Activated naive CD8-positive, alpha-beta T cell treated with anti-CD3 and anti-CD28 coated beads, Interleukin-2, amount 50 U/mL, for 24 hours (primary cell): Measurements from ENCODE around the gene NRP2.

Experiments
- ATAC-seq: fragments of 150-1000 bp; cut with Tn5 transposase; one replicate; pipeline ENCODE4 v1.10.0; 2021
- DNase-seq: peaks from one replicate; pipeline ENCODE4 v3.0.0; 2021
- H3K27ac Mint-ChIP-seq: one replicate; pipeline ENCODE4 v1.8.0; 2021; ENCODE audit warnings: mild to moderate bottlenecking, mixed read lengths
- H3K27me3 Mint-ChIP-seq: one replicate; pipeline ENCODE4 v1.8.0; 2021; ENCODE audit warnings: mixed read lengths
- H3K36me3 Mint-ChIP-seq: one replicate; pipeline ENCODE4 v1.8.0; 2021; ENCODE audit warnings: low read depth, mixed read lengths
- H3K4me1 Mint-ChIP-seq: one replicate; pipeline ENCODE4 v1.8.0; 2021; ENCODE audit warnings: mixed read lengths
- H3K4me3 Mint-ChIP-seq: one replicate; pipeline ENCODE4 v1.8.0; 2021; ENCODE audit warnings: mild to moderate bottlenecking, moderate library complexity, mixed read lengths
- H3K9me3 Mint-ChIP-seq: one replicate; pipeline ENCODE4 v1.8.0; 2021; ENCODE audit warnings: mixed read lengths

The NRP2 gene

DNA sequence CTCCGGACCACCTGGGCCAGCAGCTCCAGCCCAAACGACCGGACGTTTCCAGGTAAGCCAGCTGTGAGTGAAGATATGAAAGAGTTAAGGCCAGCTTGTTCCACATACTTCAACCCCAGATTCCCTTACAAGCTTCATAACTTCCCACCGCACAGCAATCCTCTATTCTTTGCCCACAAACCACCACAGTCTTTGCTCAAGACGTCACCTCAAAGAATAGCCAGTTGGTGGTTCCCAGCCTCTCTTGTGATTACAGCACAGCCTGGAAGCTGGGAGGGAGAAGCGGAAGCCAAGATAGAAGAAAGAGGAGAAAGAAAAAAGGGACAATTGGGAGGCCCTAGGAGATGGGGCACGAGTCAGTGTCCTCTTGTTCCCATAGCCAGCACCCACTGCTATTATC, 70.6 kb downstream of the NRP2 start:
- Mint-ChIP-seq H3K27me3 (peaks cover 10% of the 10 kb centered on the region), H3K9me3 (no peaks in the 10 kb centered on the region), H3K4me1 (no peaks in the 10 kb centered on the region), H3K27ac (no peak overlapping the region), H3K4me3 (no peak overlapping the region), H3K36me3 (no peaks in the 10 kb centered on the region)
- ATAC-seq = no peak
- no peak for DNase-seq

DNA sequence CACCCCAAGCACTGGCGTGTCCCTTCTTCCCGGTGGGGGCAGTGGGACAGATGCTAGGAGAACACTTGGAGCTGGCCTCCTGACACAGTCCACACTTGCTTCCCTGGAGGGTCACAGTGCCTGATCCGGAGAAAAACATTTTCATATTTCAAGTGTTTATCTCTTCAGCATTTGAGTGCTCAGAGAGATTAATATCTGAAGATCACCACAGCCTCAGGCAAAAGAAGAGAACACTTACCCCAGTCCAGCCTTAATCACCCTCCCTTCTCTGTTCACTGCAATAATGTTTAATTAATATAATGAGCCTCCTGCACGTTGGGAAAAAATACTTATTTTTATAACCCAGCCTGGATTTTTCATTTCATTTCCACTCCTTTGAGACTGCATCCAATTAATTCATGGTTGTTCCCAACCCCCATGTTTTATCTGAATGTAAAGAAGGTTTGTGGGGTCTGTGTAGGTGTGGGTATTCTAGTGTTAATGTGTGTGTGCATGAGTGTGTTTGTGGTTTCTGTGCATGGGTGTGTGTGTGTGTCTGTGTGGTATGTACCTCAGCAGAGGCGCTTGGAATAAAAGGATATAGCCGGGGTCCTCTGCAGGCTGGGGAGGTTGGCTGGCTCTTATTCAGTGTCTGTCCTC, 72.1 kb downstream of the NRP2 start:
- H3K4me3 Mint-ChIP-seq = no peak overlapping the region
- no peak overlapping the region for H3K27ac Mint-ChIP-seq
- DNase-seq = no peak
- peaks cover 5% of the 10 kb centered on the region for H3K27me3 Mint-ChIP-seq
- H3K36me3 Mint-ChIP-seq = no peaks in the 10 kb centered on the region
- H3K4me1 Mint-ChIP-seq = no peaks in the 10 kb centered on the region
- no peak for ATAC-seq
- H3K9me3 Mint-ChIP-seq = no peaks in the 10 kb centered on the region

DNA sequence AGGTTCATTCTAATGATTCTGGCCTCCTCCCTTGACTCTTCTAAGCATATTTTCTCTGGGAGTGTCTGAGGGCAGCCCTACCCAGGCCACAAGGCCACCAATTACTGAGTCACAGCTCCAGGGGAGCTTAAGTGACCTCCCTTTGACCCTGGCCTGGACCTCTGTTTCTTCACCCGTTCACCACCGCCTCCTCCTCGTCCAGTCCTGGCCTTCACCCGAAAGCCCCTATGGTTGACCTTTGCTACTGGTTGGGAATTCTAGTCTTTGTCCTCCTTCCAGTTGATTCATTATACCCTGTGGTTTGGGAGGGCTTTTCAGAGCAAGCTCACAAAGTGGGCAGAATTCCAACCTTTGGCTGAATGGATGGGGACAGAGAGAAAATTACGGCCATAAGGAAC, 72.6 kb downstream of the NRP2 start:
- no peaks in the 10 kb centered on the region for H3K36me3 Mint-ChIP-seq
- H3K9me3 Mint-ChIP-seq = no peaks in the 10 kb centered on the region
- no peak for ATAC-seq
- H3K4me1 Mint-ChIP-seq = no peaks in the 10 kb centered on the region
- no peak overlapping the region for H3K4me3 Mint-ChIP-seq
- peaks cover 5% of the 10 kb centered on the region for H3K27me3 Mint-ChIP-seq
- H3K27ac Mint-ChIP-seq = no peak overlapping the region
- DNase-seq = no peak

DNA sequence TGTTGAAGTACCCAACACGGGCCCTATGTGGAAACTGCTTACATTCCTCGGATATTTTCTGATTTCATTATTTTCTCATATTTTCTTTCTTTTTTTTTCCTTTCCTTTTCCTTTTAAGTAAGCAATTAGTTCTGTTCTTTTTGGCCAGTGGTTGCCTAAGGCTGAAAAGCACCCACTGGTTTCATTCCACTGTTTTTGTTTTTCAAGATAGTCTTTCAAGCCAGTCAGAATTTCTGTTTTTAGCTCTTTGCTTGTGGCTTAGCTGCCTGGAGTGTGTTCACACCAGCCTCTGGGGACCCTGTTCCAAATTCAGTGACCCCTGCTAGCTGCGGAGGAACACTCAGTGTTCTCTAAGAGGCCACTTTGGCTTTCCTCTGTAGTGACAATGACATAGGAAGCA, 73.6 kb downstream of the NRP2 start:
- ATAC-seq (no peak), DNase-seq (no peak)
- H3K27ac Mint-ChIP-seq = no peak overlapping the region
- no peaks in the 10 kb centered on the region for H3K4me1 Mint-ChIP-seq
- no peaks in the 10 kb centered on the region for H3K36me3 Mint-ChIP-seq
- no peak overlapping the region for H3K4me3 Mint-ChIP-seq
- H3K9me3 Mint-ChIP-seq = no peaks in the 10 kb centered on the region
- peaks cover 3% of the 10 kb centered on the region for H3K27me3 Mint-ChIP-seq

DNA sequence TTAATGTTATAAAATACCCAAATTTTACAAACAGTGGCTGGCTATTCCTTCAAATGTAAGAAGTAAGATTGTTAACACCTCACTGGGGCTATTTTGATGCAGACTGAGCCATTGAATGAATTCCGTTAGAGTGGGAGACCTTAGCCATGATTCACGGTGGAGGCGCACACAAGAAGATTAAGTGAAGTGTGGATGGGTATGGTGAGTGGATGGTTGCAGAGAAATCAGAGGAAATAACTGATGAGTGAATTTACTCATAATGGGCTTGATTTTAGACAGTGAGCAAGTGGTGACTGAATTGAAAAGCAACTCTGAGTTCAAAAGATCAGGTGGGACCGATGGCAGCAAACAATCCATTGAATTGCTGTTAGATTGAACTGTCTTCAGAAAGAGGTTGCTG, 75.0 kb downstream of the NRP2 start:
- no peak for DNase-seq
- no peak overlapping the region for H3K4me3 Mint-ChIP-seq
- H3K9me3 Mint-ChIP-seq = no peaks in the 10 kb centered on the region
- H3K4me1 Mint-ChIP-seq = no peaks in the 10 kb centered on the region
- no peaks in the 10 kb centered on the region for H3K36me3 Mint-ChIP-seq
- peaks cover 3% of the 10 kb centered on the region for H3K27me3 Mint-ChIP-seq
- no peak for ATAC-seq
- no peak overlapping the region for H3K27ac Mint-ChIP-seq

DNA sequence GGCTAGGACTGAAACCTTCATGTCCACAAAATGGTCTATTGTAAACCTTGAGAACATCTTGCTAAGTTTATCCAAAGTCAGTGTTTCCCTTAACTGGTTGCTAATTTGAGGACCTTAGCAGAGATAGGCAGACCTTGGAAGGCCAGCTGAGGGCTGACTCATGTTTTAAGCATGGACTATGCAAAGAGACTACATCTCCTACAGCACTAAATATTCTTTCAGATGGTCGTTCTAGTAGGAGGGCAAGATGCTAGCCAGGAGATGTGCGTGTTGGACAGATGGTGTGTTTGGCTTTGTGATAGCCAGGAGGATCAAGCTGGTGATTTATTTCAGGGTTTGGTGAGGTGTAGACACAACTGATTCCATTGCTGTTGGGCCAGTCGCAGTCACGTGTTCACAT, 75.8 kb downstream of the NRP2 start:
- DNase-seq (no peak), ATAC-seq (no peak)
- Mint-ChIP-seq H3K9me3 (no peaks in the 10 kb centered on the region), H3K4me3 (no peak overlapping the region), H3K36me3 (no peaks in the 10 kb centered on the region), H3K27me3 (peaks cover 8% of the 10 kb centered on the region), H3K27ac (no peak overlapping the region), H3K4me1 (peaks cover under 1% of the 10 kb centered on the region)

DNA sequence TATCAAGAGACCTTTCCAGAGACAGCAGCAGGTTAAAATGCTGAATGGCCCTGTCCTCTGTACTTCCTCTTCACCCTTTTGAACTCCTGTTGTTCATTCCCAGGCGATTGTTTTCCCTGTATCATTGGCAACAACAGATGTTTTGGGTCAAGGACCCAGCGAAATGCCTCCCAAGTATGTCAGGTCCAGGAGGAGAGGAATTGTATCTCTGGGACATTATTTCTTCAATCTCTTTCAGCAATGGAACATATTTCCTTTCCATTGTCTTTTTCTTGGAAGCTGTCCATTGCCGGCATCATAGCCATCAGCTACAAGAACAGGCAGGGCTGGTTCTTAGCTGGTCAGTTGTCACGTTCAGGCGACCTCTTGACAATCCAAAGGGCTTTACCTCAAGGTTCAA, 76.2 kb downstream of the NRP2 start:
- Mint-ChIP-seq H3K27me3 (peaks cover 10% of the 10 kb centered on the region), H3K4me1 (peaks cover 4% of the 10 kb centered on the region), H3K27ac (no peak overlapping the region), H3K4me3 (no peak overlapping the region), H3K36me3 (no peaks in the 10 kb centered on the region), H3K9me3 (no peaks in the 10 kb centered on the region)
- ATAC-seq = no peak
- no peak for DNase-seq

DNA sequence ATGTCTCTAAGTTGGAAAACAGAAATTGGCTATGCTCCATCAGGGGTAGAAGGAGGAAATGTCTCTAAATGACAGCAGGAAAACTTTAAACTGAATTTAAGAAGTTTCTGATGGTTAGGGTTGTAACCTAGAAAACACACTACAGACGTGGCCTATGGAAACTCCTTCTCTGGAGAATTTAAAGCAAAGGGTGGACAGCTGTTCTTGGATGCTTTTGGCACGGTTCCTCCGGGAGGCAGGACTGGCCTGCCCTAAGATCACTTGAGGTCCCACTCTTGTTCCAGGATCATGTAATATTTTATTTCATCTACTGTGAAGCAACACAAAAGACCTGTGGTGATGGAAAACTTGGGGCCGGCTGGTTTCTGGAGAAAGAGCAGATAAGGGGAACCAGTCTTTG, 77.0 kb downstream of the NRP2 start:
- no peak for ATAC-seq
- peaks cover 4% of the 10 kb centered on the region for H3K4me1 Mint-ChIP-seq
- H3K36me3 Mint-ChIP-seq = no peaks in the 10 kb centered on the region
- DNase-seq = no peak
- peaks cover 16% of the 10 kb centered on the region for H3K27me3 Mint-ChIP-seq
- no peak overlapping the region for H3K27ac Mint-ChIP-seq
- no peak overlapping the region for H3K4me3 Mint-ChIP-seq
- no peaks in the 10 kb centered on the region for H3K9me3 Mint-ChIP-seq

DNA sequence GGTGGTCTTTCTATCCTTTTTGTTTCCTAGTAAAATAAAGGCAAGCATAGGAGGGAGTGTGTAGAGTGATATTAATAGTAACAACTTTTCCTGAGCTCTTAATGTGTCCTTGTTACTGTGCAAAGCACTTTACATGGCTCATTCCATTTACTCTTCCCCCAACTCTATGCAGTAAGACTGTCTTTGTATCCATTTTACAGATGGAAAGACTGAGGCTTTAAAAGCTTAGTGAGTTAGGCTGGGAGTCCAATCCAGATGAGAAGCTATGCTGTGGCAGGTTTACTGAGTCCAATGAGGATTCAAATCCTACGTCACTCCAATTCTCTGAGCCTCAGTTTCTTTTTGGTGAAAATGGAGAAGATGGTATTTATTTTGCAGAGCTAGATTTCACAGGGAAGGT, 77.4 kb downstream of the NRP2 start:
- Mint-ChIP-seq H3K27ac (no peak overlapping the region), H3K4me1 (peaks cover 4% of the 10 kb centered on the region), H3K4me3 (no peak overlapping the region), H3K9me3 (no peaks in the 10 kb centered on the region), H3K36me3 (no peaks in the 10 kb centered on the region), H3K27me3 (peaks cover 19% of the 10 kb centered on the region)
- DNase-seq (no peak), ATAC-seq (no peak)

DNA sequence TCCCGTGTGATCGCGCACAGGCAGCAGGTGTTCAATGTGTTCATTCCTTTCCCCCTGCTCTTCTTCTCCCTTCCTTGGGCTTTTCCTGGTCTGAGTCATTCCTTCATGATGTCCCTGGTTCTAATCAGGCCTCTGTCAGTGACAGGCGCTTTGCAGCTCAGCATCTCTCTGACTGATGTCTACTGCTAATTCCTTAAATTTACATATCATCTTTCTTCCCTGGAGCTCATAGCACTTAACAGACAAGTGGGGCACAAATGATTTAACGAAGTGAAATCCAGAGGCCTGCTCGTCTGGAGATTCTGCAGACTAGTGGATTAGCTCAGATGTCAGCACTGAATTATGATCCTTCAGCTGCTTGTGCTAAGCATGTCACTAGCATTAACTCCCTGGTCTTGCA, 77.9 kb downstream of the NRP2 start:
- DNase-seq (no peak), ATAC-seq (no peak)
- H3K9me3 Mint-ChIP-seq = no peaks in the 10 kb centered on the region
- peaks cover 4% of the 10 kb centered on the region for H3K4me1 Mint-ChIP-seq
- H3K4me3 Mint-ChIP-seq = no peak overlapping the region
- H3K36me3 Mint-ChIP-seq = no peaks in the 10 kb centered on the region
- H3K27ac Mint-ChIP-seq = no peak overlapping the region
- H3K27me3 Mint-ChIP-seq = peaks cover 24% of the 10 kb centered on the region

DNA sequence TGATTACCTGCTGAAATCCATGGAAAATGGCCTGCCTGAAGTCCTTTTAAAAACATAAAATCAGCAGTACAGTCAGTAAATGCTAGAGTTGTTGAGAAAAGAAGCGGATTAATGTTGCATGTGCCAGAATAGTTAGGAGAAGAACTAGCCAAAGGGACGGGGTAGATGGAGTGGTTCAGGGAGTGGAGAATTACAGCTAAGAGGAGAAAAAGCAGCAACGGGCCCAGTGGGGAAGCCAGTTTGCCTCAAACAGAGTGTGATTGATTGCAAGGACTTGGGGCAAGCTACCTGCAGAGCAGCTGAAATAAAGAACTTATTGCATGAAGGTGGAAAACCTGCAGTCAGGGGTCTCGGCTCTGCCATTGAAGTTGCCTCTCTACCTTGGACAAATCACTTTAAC, 79.1 kb downstream of the NRP2 start:
- no peak for DNase-seq

DNA sequence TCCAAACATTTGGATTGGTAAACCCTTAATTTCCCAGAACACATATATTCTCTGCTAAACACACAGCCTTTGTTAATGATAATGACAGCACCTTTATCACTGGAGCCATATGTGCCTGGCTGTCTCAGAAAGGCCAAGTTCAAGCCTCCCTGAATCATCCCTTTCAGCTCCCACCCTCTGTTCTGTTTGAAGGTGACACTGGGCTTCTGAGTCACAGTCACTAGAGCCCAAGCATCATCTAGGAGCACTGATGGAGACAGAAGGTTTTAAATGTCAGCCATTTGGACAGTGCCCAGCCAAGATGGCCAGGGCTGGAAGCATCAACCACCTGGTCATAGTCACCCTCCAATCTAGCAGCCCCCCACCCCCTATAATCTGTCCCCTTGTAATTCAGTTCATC, 80.6 kb downstream of the NRP2 start:
- peak; percentile 75 for ATAC-seq
- H3K9me3 Mint-ChIP-seq = no peaks in the 10 kb centered on the region
- H3K4me1 Mint-ChIP-seq = peaks cover 6% of the 10 kb centered on the region
- H3K27ac Mint-ChIP-seq = no peak overlapping the region
- no peak for DNase-seq
- no peak overlapping the region for H3K4me3 Mint-ChIP-seq
- H3K27me3 Mint-ChIP-seq = peaks cover 36% of the 10 kb centered on the region
- no peaks in the 10 kb centered on the region for H3K36me3 Mint-ChIP-seq

More for the DNA sequence above, 79.1 kb downstream of the NRP2 start:
- H3K9me3 Mint-ChIP-seq = no peaks in the 10 kb centered on the region
- ATAC-seq = no peak
- H3K27me3 Mint-ChIP-seq = peaks cover 33% of the 10 kb centered on the region
- H3K4me3 Mint-ChIP-seq = no peak overlapping the region
- H3K36me3 Mint-ChIP-seq = no peaks in the 10 kb centered on the region
- H3K4me1 Mint-ChIP-seq = peaks cover 4% of the 10 kb centered on the region
- no peak overlapping the region for H3K27ac Mint-ChIP-seq

DNA sequence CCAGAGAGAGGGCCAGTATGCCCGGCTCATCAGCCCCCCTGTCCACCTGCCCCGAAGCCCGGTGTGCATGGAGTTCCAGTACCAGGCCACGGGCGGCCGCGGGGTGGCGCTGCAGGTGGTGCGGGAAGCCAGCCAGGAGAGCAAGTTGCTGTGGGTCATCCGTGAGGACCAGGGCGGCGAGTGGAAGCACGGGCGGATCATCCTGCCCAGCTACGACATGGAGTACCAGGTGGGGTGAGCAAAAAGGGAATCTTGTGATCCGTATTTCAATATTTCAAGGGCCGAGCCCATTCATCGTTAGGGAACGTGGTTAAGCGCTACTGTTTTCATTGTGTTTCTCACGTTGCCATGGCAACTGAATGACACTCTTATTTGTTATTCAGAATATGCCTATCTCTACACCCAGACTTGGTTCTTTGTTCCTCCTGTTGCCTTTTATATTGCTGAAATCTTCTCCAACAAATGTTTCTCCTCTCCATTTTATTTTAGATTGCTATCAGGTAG, 81.5 kb downstream of the NRP2 start:
- Mint-ChIP-seq H3K4me1 (peaks cover 6% of the 10 kb centered on the region), H3K27me3 (peaks cover 36% of the 10 kb centered on the region), H3K4me3 (no peak overlapping the region), H3K9me3 (no peaks in the 10 kb centered on the region), H3K36me3 (no peaks in the 10 kb centered on the region), H3K27ac (peak overlapping the region; percentile 41)
- ATAC-seq (peak; percentile 52), DNase-seq (peak; percentile 54)

DNA sequence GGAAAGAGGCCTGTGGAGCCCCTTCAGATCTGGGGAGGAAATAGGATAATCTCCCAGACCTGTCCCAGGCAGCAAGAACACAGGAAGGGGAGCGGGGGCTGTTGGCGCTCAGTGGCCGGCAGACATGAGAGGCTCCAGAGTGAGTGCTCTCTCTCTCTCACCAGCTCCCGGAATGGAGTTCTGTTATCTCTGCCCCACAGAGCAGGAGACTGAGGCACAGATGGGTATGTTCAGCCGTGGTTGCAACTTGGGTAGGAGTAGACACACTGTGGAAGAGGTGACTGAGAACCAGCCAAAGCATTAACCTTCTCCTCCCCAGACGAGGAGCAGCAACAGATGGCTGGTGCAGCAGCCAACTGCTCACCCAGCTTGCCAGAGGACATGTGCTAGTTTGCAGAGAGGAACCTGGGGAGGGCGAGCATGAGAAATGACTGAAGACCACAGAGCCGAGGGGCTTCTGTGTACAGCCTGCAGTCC, 82.0 kb downstream of the NRP2 start:
- ATAC-seq (no peak), DNase-seq (no peak)
- H3K27ac Mint-ChIP-seq = no peak overlapping the region
- H3K9me3 Mint-ChIP-seq = no peaks in the 10 kb centered on the region
- H3K4me1 Mint-ChIP-seq = peaks cover 7% of the 10 kb centered on the region
- peaks cover 36% of the 10 kb centered on the region for H3K27me3 Mint-ChIP-seq
- no peak overlapping the region for H3K4me3 Mint-ChIP-seq
- no peaks in the 10 kb centered on the region for H3K36me3 Mint-ChIP-seq

DNA sequence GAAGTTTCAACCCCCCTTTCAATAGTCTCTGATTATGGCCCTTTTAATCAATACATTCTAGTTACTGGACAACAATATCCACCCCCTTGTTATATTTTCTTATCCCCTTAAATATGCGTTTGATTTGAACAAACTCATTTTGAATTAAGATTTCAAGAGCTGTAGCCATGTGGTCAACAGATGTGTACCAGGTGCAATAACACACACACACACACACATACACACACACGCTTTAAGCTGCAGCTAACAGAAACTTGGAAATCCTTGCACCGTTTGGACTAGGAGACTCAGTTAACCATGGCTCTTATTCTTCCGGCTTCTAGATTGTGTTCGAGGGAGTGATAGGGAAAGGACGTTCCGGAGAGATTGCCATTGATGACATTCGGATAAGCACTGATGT, 82.8 kb downstream of the NRP2 start:
- Mint-ChIP-seq H3K27ac (no peak overlapping the region), H3K36me3 (no peaks in the 10 kb centered on the region), H3K27me3 (peaks cover 38% of the 10 kb centered on the region), H3K4me3 (no peak overlapping the region), H3K9me3 (no peaks in the 10 kb centered on the region), H3K4me1 (peaks cover 13% of the 10 kb centered on the region)
- DNase-seq (no peak), ATAC-seq (no peak)
